ENCODE results near the gene PYGL.
A peak's percentile ranks its signal among the peaks of the same experiment; 100 is the strongest.

PYGL gene

DNA sequence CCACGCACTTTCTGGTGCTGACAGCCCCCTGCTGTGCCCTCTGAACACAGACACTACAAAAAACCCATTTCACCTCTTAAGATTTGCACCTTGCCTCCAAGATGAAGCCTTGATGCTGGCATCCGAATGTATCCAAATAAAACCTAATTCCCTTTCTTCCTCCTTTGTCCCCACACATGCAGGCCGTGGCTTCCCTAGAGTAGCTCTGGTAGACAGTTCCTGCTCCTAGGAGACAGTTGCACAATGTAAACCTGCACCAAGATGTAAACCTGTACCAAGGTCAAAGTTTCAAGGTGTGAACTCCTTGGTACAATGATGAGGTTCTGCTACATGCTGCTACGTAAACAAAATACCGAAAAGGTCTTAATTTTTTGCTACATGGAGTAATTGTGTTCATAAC lies 73.1 kb downstream of the PYGL start:
- no peak for DNase-seq

DNA sequence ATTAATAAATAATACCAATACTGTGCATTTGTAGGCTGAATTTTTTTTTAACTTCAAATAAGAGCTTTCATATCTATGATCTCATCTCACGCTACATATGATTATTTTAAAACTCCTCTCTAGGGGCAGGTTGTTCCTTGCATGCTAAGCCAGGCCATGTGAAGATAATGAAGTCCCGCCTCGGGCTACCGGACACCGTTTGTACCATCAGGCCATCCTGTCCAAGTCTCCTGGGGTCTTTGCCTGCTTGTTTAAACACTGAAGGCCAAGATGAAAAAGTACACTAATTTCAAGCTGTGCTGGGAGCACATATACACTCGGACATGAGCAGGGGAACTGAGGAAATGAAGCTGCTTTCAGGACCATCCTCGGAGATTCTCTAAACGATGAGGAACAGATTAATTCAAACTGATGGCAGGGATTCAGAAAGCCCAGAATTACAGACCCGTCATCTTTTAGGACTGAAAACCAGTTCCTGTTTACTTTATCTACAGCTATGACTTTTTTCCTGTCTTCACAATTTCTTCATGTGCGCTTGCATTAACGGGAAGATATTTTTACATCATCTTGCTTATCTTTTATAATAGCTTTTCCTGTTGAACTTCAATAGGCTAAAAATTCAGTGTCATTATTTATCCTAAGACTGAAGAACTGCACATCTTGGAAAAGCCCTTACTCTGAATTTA lies 78.7 kb downstream of the PYGL start:
- DNase-seq = peak in 1 of 2 donors; percentile 47

DNA sequence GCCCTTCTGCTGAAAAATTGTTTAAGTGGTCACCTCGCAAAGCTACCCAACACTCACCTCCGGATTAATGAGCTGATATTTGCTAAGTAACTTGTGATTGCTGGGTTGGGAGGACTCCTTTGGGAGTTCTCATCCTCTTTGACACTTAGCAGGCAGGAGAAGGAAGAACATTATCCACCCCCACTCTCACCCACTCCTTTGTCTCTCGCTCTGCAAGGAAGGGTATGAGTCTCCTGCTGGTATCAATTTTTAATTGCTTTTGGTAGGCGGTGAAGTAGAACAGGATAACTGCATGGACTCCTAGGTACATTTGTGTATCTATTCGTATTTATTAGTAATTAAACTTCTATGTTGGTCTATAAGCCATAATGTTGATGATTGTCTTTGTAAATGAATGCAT lies 79.3 kb downstream of the PYGL start:
- no peak for DNase-seq

DNA sequence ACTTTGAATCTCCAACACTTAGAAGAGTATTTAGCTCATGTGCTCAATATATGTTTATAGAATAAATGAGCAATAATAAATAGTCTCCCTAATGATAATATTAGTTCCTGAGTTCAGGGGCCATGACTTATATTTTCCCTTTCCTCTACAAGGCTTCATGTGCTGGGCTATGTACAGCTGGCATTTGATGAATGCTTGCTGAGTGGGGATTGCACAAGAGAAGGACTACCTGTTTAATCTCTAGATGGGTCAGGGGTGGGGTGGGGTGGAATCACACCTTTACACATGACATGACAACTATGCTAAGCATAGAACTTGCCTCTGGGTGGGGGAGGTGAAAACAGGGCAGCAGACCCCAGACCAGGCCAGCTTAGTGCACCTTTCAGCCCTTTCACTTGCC lies 80.0 kb downstream of the PYGL start:
- DNase-seq = no peak

DNA sequence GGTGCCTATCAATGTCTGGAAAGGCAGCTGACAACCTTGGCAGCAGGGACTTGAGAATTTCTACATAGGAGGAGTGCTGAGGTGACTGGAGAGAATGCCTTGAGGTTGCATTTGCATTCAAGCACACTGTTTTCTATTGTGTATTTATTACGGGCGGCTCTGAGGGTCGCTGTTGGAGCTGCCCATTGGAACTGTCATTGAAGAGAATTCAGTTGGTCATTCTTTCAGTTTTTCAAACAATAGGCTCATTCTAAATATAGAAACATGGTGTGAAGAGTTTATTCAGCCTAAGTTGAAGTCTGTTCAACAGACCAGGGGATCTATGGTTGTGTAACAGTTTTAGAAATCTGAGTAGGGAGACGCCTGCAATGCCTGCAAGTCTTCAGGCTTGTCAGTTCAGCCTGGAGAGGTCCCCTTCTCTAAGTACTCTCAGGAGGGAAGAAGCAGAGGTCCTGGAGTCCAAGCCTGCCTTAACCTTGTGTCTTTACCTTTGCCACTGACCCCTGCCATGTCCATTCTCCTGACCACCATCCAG lies 82.2 kb downstream of the PYGL start:
- no peak for DNase-seq

DNA sequence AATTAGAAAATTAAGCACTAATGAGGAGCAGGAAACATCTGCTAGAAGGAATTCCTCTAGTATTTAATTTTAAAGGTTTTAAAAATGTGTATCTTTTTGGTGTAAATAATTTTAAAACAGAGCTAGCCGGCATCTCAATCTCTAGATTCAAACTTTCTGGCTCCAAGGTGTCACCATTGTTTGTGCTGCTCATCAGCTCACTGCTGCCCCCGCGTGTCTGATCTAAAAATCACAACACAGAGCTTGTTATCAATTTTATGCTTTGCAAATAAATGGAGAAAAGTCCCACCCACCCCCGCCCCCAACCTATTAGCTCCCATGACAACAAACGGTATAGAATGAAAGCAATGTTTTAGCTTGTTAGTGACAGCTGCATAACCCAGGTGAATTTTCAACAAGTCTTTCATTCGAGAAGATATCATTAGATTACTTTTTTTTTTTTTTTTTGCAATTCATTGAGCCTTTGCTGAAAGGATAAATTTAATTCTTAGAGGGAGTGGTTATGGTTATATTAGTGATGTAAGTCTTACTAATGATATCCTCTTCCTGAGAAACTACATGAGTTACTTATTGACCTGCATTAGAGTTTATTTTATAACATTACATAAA lies 83.7 kb downstream of the PYGL start:
- DNase-seq = peak; percentile 36 to 73

DNA sequence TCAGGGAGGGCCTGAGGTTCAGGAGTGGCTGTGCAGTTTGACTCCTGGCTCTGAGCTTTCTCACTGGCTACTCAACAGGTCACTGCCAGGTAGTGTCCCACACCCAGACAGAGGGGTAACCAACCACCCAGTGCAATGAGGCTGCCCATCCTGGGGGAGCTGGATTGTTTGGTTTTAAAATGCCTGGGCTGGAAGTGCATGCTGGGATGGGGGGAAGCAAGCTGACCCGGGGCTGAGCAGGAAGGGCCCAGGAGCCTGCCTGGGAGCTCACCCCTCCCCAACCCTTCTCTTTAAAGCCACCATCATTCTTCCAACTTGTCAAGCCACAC lies 85.0 kb downstream of the PYGL start:
- DNase-seq = no peak

DNA sequence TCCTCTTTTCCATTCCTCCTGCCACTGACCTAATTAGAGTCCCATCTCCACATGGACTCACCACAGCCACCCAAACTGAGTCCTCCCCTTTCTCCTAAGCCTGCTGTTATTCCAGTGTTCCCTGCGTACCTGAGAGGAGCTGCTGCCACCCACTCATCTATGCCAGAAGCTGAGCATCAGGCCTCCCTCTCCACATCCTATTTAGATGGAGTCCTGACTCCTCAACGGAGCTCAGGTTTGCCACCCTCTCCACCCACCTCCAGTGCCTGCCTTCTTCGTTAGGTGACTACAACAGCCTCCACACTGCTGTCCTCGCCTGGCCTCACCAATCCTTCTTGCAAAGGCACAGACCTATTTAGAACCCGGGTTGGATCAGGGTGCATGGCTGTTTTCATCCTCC lies 87.6 kb downstream of the PYGL start:
- DNase-seq = no peak

DNA sequence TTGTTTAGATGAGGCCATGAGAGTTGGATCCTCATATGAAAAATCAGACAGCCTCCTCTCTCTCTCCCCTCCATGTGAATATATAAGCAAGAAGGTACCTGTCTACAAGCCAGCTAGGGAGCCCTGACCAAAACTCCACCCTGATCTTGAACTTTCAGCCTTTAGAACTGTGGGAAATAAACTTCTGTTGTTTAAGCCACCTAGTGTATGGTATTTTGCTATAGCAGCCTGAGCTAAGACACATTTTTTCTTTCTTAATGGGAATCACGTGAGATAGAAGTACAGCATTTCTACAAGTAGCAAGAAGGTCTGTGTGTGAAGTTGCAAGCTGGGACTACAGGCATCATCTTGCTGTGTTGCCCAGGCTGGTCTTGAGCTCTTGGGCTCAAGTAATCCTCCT lies 88.7 kb downstream of the PYGL start:
- DNase-seq = no peak

All from bone marrow (tissue), 2 donors.